CD4-positive, alpha-beta T cell treated with Interleukin-17A for 1 hour (primary cell): ENCODE data around the gene LRG1.

Experiments used
- DNase-seq: peaks from one replicate; pipeline ENCODE4 v3.0.0-alpha.2; 2020

The LRG1 gene

DNA sequence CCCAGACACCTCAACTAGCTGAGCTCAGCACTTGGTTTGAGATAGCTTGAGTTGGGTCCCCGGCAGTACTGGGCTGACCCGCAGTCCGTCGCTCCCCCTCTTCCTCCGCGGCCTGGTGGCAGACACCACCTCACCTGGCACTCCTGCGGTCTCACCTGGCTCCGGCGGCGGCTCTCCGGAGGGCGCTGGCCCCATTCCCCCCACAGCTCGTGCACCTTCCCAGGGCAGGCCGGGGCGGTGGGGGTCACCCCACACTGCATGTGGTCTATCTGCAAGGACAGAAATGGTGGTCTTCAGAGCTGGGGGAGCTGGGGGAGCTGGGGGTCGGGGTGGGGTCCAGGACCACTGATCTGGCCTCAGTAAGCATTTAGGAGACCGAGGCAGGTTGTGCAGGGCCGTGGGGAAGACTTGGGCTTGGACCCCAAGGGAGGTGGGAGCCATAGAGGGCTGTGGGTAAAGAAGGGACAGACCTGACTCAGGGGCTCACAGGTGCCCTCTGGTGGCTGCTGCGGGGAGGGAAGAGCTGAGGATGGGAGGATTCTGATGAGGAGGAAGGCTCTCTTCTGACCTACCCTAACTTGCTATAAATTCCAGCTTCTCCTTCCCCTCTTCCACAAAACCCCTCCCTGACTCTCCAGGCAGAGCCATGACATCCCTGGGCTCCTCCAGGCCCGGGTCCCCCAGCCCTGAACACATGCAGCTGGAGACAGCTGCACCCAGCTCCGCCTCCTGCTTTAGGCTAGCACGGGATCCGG is 14.9 kb downstream of the LRG1 start:
- DNase-seq: peak; percentile 64

DNA sequence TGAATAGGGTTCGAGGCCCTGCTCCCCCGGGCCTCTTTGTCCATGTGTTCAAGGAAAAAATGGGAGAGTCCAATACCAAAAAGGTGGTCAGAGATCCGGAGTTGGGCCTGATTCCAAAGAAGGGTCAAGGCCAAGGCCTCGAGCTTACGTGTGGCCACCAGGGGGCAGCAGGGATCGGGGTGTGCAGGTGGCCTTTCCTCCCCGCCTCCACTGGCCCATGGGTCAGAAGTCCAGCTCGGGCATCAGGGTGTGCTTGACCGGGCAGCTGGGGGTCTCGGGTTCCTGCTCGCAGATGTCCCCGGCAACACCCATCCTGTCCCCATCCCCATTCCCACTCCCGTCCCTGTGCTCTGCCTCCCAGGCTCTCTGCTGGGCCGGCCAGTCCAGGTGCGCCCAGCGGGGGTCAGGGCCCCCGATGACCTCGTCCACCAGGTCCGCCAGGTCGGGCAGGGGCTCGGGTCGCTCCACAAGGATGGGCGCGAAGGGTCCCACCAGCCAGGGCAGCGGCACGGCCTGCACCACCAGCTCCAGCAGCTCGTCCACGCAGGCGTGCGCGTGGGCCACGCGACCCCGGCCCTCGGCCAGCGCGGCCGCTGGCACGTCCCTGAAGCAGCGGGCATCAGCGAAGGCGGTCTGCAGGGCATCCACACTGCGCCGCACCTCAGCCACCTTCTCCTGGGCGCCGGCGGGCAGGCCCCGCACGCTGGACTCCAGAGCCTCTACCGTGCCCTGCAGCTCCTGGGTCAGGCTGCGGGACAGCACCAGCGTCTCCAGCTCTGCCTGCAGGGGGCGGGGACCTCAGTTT is 16.3 kb downstream of the LRG1 start:
- DNase-seq: no peak

DNA sequence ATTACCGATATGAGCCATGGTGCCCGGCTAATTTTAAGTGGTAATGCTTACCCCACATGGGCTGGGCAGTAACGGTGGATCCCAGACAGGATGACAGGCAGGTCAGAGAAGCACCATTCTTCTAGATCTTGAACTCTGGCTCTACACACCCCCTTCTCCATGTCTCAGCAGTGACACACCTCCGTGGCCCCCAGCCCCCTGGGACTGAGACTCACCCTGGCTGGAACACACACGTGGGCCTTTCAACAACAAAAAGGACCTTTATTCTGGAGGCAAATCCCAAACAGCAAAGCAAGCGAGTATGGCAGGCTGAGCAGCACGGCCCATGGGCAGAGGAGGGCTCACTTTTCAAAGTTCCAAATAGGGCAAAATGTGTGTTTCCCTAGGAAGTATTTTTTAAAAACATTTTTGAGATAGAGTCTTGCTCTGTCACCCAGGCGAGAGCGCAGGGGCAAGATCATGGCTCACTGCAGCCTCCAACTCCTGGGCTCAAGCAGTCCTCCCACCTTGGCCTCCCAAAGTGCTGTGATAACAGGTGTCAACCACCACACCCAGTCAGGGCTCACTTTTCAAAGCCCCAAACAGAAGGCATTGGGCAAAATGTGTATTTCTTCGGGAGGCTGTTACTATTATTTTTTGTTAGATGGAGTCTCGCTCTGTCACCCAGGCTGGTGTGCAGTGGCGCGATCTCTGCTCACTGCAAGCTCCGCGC is 17.4 kb downstream of the LRG1 start:
- no peak for DNase-seq

DNA sequence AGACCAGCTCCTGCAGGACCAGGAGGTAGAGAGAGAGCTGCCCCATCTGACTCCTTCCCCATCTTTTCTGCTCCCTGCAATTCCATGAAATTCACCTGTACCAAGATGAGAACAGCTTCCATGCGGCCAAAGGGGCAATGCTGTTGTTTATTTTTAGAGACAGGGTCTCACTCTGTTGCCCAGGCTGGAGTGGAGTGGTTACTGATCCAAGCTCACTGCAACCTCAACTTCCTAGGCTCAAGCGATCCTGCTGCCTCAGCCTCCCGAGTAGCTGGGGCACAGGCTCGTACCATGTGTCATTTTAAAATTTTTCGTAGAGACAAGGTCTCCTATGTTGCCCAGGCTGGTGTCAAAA is 18.0 kb downstream of the LRG1 start:
- DNase-seq: no peak

DNA sequence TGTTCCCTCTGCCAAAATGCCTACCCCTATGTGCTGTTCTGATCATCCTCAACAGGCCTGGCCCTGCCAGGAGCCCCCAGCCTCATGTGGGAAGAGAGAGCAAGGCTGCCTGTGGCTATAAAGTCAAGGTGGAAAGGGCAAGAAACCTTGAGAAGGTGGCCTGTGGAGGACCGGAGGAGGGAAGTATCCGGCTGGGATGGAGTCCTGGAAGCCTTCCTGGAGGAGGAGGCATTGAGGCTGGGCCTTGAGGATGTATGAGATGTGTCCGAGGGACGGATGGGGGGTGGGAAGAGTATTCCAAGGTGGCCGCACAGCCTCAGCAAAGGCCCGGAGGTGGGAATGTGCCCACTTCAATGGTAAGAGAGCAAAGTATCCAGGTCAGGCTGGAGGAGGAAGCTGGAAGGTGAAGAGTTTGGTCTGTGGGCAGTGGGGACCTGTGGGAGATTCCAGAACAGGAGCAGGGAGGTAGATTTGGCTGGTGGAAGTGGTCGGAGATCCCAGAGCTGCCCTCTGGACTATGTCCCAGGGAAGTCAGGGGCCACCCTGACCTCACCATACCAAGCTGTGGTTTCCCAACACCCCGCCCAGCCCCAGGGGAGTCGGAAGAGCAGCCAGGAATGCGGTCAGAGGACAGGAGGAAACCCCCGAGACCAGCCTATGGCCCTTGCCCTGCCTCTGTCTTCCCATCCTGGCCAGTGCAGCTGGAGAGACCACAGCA is 18.5 kb downstream of the LRG1 start:
- DNase-seq: no peak

DNA sequence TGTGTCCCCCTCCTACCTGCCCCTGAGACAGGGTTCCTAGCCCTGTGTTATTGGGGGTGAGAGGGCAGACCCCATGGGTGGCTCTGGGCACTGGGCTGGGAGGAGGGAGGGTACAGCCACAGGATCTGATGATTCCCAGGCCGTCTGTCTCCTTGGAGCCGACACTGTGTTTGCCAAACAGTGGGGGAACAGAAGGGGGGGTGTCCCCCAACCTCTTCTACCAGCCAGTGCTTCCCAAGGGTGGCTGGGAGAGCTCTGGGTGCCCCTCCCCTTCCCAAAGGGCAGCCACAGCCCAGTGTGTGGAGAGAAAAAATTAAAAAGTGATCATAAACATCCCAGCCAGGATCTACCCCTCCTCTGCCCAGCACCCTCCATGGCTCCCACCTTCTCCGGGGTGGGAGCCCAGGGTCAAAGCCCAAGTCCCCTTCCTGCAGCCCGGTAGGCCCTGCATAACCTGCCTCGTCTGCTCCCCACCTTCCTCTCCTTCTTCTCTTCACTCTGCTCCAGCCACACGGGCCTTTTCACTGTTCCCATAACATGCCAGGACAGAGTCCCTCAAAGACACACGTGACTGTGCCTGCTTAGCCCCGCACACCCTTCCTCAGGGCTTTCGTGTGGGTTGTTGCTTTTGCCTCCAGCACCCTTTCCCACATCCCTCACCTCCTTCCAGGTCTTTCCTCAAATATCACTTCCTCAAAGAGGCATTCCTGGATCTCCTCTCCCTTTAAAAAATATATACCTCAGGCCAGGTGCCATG is 20.1 kb downstream of the LRG1 start:
- DNase-seq: no peak

DNA sequence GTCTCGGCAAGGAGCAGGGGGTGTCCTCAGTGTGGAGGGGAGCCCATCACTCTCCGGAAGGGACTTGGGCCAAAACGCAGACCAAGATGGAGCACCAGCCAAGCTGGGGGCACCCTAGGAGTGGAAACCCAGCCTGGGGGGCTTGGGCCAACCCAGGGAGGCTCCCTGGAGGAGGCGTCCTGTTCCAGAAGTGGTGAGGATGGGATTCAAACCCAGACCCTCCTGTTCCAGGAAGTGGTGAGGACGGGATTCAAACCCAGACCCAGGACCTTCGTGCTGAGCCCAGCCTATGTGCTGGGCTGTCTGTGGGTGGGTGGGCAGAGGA is 20.7 kb downstream of the LRG1 start:
- no peak for DNase-seq

DNA sequence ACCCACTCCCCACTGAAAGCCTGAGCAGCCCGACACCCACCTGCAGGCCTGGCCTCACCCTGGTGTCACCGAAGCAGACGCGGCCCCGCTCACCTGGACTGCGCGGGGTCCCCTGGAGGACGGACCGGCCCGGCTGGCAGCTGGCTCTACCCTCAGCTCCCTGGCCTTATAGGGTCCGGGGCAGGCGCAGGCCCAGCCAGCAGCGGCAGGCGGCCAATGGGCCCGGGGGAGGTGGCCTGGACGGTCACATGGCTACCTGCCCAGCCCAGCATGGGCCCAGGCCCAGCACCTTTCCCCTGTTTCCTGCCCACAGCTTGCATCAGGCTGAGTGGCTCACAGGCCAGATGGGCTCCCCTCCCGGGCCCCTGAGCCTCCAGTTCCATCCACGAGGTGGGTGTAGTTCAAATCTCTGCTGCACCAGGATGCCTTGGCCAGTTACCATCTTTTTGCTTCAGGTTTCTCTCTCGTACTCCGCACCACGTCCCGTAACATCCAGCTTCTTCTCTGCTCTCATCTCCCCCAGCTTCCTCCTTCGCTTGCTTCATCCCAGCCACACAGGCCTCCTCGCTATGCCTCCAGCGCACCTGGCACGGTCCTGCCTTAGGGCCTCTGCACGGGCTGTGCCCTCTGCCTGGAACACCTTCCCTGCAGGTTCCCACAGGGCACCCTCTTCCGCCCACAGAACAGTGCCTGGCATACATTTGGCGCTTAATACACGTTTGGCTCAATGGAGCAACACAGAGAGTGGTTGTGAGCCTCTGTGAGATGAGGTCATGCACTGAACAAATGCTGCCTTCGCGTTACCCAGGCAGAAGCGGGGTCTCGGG is 21.3 kb downstream of the LRG1 start, which contains the start of gene PLIN4:
TSS of gene PLIN4 (minus strand) at position 142 of the 827 bp plus-strand sequence. CDS start 214 bp downstream, outside the sequence.
- DNase-seq: no peak

DNA sequence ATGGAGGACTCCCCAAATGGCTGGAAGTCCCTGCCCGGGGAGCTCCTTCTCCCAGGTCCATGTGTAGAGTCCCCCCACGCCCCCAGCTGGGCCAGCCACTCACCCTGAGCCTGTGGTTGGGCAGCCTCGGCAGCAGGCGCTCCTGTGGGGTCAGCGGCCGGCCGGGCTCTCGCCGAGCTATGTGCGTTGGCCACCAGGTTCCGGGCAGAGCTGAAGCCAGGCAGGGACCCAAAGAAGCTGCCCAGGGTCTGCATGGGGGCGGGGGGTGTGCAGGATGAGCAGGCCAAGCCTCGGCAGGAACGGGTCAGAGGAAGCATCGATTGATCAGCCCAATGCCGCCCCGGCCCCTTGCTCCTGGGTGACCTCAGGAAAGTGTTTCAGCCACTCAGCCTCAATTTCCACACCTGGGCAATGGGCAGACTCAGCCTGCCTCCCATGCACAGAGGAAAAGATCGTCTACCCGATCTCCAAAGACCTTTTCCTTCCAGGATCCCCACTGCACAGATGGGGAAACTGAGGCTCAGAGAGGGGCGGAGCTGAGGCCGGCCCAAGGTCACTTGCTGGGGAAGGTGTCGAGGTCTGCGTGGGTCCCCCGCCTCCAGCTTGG is 22.3 kb downstream of the LRG1 start:
- DNase-seq: no peak

DNA sequence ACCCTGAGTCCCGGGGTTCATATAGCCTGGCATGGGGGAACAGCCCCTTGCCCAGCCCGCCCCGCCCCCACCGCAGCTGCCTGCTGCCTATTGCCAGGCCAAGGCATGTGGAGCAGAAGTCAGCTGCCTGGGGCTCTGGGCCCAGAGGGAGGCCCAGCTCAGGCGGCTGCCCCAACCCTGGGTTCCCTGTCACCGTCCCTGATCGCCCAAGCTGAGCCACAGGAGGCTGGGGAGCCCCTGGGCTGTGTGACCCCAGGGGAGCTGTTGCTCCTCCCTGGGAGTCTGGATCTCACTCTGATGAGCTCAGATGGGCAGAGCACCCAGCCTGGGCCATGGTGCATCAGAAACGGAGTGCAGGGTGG is 22.9 kb downstream of the LRG1 start:
- no peak for DNase-seq

DNA sequence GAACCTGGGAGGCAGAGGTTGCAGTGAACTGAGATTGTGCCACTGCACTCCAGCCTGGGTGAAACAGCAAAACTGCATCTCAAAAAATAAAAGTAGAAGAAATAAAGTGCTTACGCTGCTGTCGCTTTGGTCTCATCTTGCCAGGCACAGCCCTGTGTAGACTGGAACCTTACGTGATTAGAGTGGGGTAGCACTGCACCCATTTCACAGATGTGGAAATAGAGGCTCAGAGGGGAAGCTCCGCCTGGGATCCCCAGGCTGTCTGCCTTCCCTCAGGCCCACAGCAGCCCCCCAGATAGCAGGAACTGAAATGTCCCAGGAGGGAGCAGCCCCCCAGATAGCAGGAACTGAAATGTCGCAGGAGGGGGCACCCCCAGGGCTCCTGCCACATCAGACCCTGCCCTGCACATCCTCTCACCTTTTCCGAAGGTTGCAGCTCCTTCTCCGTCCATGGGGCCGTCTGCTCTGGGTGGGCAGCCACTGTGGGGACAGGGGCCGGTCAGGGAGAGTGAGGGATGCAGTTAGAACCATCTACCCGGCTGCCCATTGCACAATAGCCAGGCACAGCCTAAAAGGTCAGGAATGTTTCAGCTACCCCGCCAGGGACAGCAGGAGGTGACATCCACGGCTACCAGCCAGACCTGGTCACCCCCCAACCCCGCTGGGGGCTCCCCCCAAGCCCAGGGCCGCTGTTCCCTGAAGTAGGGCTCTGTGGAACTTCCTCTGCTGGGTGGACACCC is 23.5 kb downstream of the LRG1 start:
- DNase-seq: no peak

DNA sequence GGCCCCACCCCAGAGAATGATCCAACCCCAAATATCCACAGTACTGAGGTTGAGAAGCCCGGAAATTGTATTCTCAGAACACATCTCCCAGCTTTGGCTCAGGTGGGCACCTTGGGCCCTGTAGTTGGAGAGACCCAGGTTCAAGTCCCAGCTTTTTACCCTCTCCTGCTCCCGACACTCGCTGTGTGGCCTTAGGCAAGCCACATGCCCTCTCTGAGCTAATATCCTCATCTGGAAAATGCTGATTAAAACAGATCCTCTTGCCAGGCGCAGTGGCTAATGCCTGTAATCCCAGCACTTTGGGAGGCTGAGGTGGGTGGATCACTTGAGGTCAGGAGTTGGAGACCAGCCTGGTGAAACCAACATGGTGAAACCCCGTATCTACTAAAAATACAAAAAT is 24.1 kb downstream of the LRG1 start:
- DNase-seq: no peak

DNA sequence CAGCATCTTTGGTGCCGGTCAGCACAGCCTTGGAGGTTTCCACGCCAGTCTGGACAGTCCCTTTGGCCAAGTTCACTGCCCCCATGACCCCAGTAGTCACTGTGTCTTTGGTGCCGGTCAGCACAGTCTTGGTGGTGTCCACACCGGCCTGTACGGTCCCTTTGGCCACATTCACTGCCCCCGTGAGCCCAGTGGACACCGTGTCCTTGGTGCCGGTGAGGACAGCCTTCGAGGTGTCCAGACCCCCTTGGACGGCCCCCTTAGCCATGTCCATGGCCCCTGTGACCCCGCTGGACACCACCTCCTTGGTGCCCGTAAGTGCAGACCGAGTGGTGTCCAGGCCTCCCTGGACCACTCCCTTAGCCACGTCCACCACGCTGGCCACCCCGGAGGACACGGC is 26.6 kb downstream of the LRG1 start:
- DNase-seq: no peak

DNA sequence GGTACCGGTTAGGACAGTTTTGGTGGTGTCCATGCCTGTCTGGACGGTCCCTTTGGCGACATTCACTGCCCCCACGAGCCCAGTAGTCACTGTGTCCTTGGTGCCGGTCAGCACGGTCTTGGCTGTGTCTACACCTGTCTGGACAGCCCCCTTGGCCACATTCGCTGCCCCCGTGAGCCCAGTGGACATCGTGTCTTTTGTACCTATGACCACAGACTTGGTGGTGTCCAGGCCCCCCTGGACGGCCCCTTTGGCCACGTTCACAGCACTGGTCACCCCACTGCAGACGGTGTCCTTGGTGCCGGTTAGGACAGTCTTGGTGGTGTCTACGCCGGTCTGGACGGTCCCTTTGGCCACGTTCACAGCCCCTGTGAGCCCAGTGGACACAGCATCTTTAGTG is 27.8 kb downstream of the LRG1 start:
- no peak for DNase-seq

DNA sequence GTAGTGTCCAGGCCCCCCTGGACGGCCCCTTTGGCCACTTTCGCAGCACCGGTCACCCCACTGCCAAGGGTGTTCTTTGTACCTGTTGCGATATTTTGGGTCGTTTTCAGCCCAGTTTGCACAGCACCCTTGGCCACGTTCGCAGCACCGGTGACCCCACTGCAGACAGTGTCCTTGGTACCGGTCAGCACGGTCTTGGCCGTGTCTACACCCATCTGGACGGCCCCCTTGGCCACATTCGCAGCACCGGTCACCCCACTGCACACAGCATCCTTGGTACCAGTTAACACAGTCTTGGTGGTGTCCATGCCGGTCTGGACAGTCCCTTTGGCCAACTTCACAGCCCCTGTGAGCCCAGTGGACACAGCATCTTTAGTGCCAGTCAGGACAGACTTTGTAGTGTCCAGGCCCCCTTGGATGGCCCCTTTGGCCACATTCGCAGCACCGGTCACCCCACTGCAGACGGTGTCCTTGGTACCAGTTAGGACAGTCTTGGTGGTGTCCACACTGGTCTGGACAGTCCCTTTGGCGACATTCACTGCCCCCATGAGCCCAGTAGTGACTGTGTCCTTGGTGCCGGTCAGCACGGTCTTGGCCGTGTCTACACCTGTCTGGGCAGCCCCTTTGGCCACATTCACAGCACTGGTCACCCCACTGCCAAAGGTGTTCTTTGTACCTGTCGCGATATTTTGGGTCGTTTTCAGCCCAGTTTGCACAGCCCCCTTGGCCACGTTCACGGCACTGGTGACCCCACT is 28.4 kb downstream of the LRG1 start:
- DNase-seq: no peak

DNA sequence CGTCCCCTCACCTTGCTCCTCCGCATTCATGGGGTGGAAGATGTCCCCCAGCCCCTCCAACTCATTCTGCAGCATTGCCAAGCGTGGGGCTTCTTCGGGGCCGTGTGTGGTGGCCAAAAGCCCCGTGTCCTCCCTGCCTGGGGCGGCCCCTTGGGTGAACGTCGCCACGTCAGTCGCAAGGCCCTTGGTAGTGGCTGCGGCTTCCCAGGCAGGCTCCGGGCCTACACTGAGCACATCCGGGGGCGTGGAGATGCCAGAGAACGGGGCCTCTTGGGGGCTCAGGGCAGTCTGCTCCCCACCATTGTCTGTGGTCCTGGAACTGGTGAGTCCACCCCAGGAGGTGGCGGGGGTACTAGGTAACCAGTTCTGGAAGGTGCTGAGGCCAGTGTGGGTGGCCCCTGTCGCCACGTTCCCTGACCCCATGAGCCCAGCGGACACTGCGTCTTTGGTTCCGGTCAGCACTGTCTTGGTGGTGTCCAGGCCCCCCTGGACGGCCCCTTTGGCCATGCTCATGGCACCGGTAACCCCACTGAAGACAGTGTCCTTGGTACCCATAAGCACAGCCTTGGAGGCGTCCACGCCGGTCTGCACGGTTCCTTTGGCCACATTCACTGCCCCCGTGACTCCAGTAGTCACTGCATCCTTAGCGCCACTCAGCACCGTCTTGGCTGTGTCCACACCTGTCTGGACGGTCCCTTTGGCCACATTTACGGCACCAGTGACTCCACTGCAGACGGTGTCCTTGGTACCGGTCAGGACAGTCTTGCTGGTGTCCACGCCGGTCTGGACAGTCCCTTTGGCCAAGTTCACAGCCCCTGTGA is 29.2 kb downstream of the LRG1 start:
- DNase-seq: no peak

DNA sequence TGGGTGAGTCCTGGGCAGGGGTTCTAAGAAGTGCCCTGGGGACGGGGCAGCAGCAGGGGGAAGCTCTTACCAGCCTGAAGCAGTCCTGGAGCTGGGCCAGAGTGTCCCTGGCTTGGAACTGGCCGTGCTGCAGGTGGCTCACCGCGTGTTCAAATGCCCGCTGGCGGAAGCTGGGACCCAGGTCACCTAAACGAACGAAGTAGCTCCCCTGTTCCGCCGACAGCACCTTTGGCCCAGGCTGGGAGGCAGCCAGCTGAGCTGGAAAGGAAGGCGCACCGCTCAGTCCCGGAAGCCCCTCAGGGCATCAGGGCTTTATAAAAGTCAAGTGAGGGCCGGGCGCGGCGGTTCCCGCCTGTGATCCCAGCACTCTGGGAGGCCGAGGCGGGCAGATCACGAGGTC is 31.1 kb downstream of the LRG1 start:
- no peak for DNase-seq

DNA sequence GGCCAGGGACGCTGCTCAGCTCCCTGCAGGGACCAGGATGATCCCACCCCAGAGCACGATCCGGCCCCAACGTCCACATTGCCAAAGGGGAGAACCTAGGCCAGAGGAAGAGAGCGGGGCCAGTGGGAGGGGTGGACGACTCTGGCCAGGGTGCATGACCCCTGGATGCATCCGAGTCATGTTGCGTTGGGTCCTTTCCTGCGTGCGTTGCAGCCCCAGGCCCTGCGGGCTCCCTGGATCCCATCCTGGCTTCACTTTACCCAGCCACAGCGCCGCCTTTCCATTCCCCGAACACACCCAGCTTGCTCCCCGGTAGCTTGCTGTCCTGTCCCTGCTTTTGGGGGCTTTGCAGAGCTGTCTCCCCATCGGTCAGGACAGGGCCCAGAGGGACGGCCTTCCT is 32.0 kb downstream of the LRG1 start:
- DNase-seq: no peak

DNA sequence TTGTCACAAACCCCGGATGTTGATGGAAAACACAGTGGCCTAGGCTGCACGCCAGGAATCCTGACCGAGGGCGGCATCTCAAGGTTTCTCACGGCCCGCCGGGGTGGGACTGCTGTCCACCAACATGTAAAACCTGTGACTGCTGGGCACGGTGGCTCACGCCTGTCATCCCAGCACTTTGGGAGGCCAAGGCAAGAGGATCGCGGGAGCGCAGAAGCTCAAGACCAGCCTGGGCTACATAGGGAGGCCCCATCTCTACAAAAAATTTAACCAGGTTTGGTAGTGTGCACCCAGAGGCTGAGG is 32.7 kb downstream of the LRG1 start:
- DNase-seq: no peak
